GM23248 (cell line): ENCODE data around the gene CTSD.

ENCODE experiments used
- EZH2 ChIP-seq: fragments of 200-600 bp; sonication (generic); IDR thresholded peaks from 2 replicates; pipeline ENCODE4 v1.6.1; 2018; ENCODE audit warnings: antibody characterized with exemption, mild to moderate bottlenecking; ENCODE audit not compliant: insufficient read depth, poor library complexity, severe bottlenecking
- EZH2phosphoT487 ChIP-seq: fragments of 200-600 bp; sonication (generic); IDR thresholded peaks from 2 replicates; pipeline ENCODE4 v1.6.1; 2018; ENCODE audit warnings: antibody characterized with exemption, moderate library complexity, mild to moderate bottlenecking, low read depth; ENCODE audit not compliant: insufficient read depth

DNA sequence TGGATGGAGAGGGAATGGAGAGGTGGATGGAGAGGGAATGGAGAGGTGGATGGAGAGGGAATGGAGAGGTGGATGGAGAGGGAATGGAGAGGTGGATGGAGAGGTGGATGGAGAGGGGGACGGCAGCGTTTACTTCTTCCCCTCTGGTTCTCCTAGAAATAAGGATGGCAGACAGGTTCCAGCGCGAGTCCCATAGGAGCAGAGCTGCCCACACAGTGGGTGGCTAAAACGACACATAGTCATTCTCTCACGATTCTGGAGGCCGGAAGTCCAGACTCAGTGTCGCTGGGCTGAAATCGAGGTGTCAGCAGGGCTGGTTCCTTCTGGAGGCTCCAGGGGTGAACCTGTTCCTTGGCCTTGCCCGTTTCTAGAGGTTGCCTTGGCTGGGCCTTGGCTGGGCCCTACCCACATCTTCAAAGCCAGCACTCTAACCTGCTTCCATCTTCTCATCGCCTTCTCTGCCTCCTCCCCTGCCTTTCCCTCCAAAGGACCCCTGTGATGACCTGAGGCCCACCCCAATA is 12.7 kb upstream of the CTSD start:
- TF ChIP-seq EZH2phosphoT487 = no peak
- no peak for TF ChIP-seq EZH2
